ENCODE results near the gene WRNIP1. TPM values are rescaled to one million over a fixed set of nuclear protein-coding genes. Genes with fewer than 3 reads are reported as not detected.
A peak's percentile ranks its signal among the peaks of the same experiment; 100 is the strongest.

WRNIP1 gene
- total and polyA plus RNA-seq, 2 of the 8 experiments (the other 6 are each of a cell fraction or from before 2014, with no cell fraction given), result 38.2 to 39.2 TPM

GRCh38 chr6:2746557-2747061 is 18.6 kb upstream of the WRNIP1 start:
- Histone ChIP-seq H3K27me3 (replicated peaks in 1 of 4; ENCODE audit: control insufficient read depth in 3 of 4, extremely low read depth in 1 of 4, insufficient read depth in 3 of 4, low read length in 3 of 4) (no peaks in the 10 kb centered on the region; a peak in 1 of 7 replicates), H3K4me1 (replicated peaks in 1 of 4; ENCODE audit: control insufficient read depth in 3 of 4, insufficient read depth in 4 of 4, low read length in 3 of 4) (peaks cover 0 to 5% (median 4%) of the 10 kb centered on the region in 4 experiments; a peak in 5 of 7 replicates), H4K8ac (ENCODE audit: extremely low read depth, insufficient read depth, low read length) (no peak overlapping the region), H3K9ac (replicated peaks in 1 of 4; ENCODE audit: extremely low read depth in 1 of 4, low read depth in 3 of 4, low read length in 3 of 4) (no peak overlapping the region), H3K14ac (ENCODE audit: insufficient read length) (no peak overlapping the region), H4K91ac (replicated peaks; ENCODE audit: insufficient read length, low read length) (no peak overlapping the region), H4K5ac (ENCODE audit: insufficient read length, low read depth, low read length) (no peak overlapping the region), H3K27ac (ENCODE audit: low read depth, low read length) (no peak overlapping the region), H2AK5ac (ENCODE audit: low read depth, low read length) (no peak overlapping the region), H2BK120ac (replicated peaks; ENCODE audit: low read depth, low read length) (no peak overlapping the region), H3K4ac (replicated peaks; ENCODE audit: insufficient read length, low read depth, low read length) (no peak overlapping the region), H3K9me3 (ENCODE audit: insufficient read depth in 2 of 2, low read depth in 1 of 2, low read length in 1 of 2) (no peaks in the 10 kb centered on the region), H2BK15ac (ENCODE audit: low read length) (no peak overlapping the region), H3K4me3 (ENCODE audit: extremely low read depth in 1 of 4, insufficient read depth in 2 of 4, low read depth in 3 of 4, low read length in 4 of 4) (no peak overlapping the region), H3K18ac (ENCODE audit: extremely low read depth, low read length) (no peak overlapping the region), H3K79me1 (ENCODE audit: low read depth, low read length) (no peaks in the 10 kb centered on the region), H3K23me2 (ENCODE audit: low read depth, low read length) (no peaks in the 10 kb centered on the region), H2BK5ac (ENCODE audit: low read depth, low read length) (no peak overlapping the region), H3K4me2 (ENCODE audit: insufficient read depth in 1 of 2, low read depth in 2 of 2, low read length in 2 of 2) (no peak overlapping the region), H2AFZ (ENCODE audit: low read length) (no peak overlapping the region), H2BK20ac (ENCODE audit: low read length) (no peak overlapping the region), H3K79me2 (ENCODE audit: control insufficient read depth in 1 of 2, insufficient read depth in 2 of 2, low read length in 2 of 2) (no peaks in the 10 kb centered on the region), H3K56ac (replicated peaks; ENCODE audit: insufficient read length, low read depth, low read length) (no peak overlapping the region), H3K36me3 (ENCODE audit: control insufficient read depth in 2 of 4, insufficient read depth in 4 of 4, low read length in 3 of 4) (no peaks in the 10 kb centered on the region), H2BK12ac (ENCODE audit: low read depth, low read length) (no peak overlapping the region), H3K23ac (ENCODE audit: insufficient read length) (no peak overlapping the region), H4K20me1 (replicated peaks in 1 of 2; ENCODE audit: control insufficient read depth in 1 of 2, insufficient read depth in 2 of 2, low read length in 2 of 2) (no peaks in the 10 kb centered on the region)
- DNase-seq (ENCODE audit: low read depth in 1 of 2, low spot score in 2 of 2) (no peak), FAIRE-seq (no peak)
- 0 out of 2 replicates have a peak, but pooled peaks have one; percentile 24 for TF ChIP-seq TEAD4 (IDR thresholded peaks at IDR 0.05; ENCODE audit: low read depth, low read length)
- TF ChIP-seq MAX (IDR thresholded peaks at IDR 0.05), result no peak
- CTCF ChIA-PET (ENCODE audit: partially characterized antibody), result interaction anchor here (0.6 to 9.9 kb wide), 9 partner anchors 8 to 773 kb away, joined by 3 to 163 read pairs (median 3); no protein-coding TSS in a partner anchor
- POLR2A ChIA-PET (ENCODE audit: partially characterized antibody), result interaction anchor here (1.3 kb wide), 1 partner anchor 11 kb away, joined by 3 read pairs; no protein-coding TSS in a partner anchor
- WGBS, 2 experiments (ENCODE audit: extremely low coverage in 1 of 2, insufficient coverage in 1 of 2, insufficient read length in 1 of 2, insufficient replicate concordance in 2 of 2, low coverage in 1 of 2, low lambda C conversion rate in 2 of 2, missing lambda C conversion rate in 1 of 2), result 64% methylated on average over 7 of the region's 7 CpGs; no CpG with 5 or more reads in 1 of the 2 experiments

Data from H1 (cell line).